GM06990 (cell line): ENCODE results near the gene BSG.

ENCODE experiments used
- DNase-seq: peaks from one replicate; pipeline ENCODE4 v3.0.0-alpha.2; 2011; ENCODE audit not compliant: insufficient read length; ENCODE audit errors: extremely low read depth
- H3K27me3 ChIP-seq: replicated peaks from 2 replicates; pipeline ENCODE4 v1.6.0; 2011; ENCODE audit warnings: low read length; ENCODE audit not compliant: control insufficient read depth, insufficient read depth
- H3K36me3 ChIP-seq: 2 replicates; pipeline ENCODE4 v1.5.1; 2011; ENCODE audit warnings: low read length; ENCODE audit not compliant: control insufficient read depth, insufficient read depth
- H3K4me3 ChIP-seq: replicated peaks from 2 replicates; pipeline ENCODE4 v1.5.1; 2011; ENCODE audit warnings: low read depth, mild to moderate bottlenecking, control low read depth, low read length
- CTCF ChIP-seq: IDR thresholded peaks from 2 replicates; pipeline ENCODE4 v1.5.1; 2011; ENCODE audit warnings: low read length, control low read depth, mild to moderate bottlenecking, inconsistent platforms; ENCODE audit not compliant: insufficient read depth, poor library complexity, severe bottlenecking

BSG gene

DNA sequence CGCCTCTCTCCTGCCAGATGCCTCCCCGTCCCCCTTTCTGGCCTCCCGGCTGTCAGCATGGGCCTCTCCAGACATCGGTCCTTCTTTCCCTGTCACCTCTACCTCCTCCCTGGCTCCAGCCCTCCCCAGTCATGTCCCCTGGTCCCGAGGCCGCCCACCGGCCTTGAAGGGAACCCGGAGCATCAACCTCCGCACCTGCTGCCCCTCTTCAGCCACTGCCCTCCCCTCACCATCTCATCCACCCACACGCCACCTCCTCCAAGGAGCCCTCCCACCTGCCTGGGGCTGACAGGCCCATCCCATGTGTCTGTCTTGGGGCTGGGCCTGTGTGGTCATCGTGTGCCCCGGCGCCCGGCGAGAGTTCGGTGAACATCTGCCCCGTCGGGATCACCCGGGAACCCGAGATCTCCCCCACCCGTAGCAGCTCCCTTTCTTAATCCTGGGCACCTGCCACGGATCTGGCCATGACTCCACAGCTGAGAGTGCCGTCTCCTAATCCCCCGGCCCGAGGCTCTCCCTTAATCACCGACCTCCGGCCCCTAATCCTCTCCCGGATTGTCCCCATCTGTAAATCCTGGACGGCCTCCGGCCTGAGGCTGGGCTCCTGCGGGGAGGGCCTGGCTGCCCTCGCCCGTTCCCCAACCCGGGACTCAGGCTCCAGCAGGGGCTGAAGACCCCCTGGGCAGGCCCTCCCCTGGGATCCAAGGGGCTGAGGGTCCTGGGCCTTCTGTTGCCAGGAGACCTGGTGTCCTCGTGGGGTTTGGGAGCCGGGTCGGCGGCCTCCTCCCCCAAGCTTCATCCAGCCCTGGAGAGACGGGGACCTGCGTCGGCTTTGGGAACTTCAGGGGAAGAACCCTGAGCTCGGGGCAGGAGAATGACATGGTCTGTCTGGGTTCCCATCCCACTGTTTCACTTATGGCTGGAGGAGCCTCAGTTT is 23.2 kb downstream of the BSG start:
- no peaks in the 10 kb centered on the region for H3K36me3 ChIP-seq
- H3K4me3 ChIP-seq = no peak overlapping the region
- DNase-seq = no peak
- no peak for TF ChIP-seq CTCF
- no peaks in the 10 kb centered on the region; the same call in 1 of the 2 replicates for H3K27me3 ChIP-seq

GRCh38 chr19:596263-596655 is 23.9 kb downstream of the BSG start:
- TF ChIP-seq CTCF = no peak
- no peaks in the 10 kb centered on the region for H3K36me3 ChIP-seq
- DNase-seq = no peak
- no peaks in the 10 kb centered on the region; the same call in 1 of the 2 replicates for H3K27me3 ChIP-seq
- H3K4me3 ChIP-seq = no peak overlapping the region

- H3K36me3 ChIP-seq = no peaks in the 10 kb centered on the region
- TF ChIP-seq CTCF = no peak
These were observed 25.3 kb downstream of the BSG start for GRCh38 chr19:597406-598315.

DNA sequence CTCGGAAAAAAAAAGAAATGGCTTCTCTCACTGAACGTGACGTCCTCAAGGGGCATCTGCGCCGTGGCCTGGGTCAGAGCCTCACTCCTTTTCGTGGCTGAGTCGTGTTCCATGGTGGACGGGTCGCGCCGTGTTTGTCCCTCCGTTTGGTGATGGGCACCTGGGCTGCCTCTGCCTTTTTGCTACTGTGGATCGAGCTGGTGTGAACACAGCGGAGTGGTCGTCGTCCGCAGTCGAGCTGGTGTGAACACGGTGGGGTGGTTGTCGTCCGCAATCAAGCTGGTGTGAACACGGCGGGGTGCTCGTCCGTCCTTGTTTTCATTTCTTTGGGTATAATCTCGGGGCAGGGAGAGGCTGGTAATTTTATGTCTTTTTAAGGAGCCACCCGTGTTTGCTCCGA is 28.9 kb downstream of the BSG start:
- Histone ChIP-seq H3K27me3 (no peaks in the 10 kb centered on the region), H3K4me3 (no peak overlapping the region), H3K36me3 (no peaks in the 10 kb centered on the region)
- DNase-seq = no peak
- TF ChIP-seq CTCF = no peak

More at GRCh38 chr19:597406-598315, 25.3 kb downstream of the BSG start:
- Histone ChIP-seq H3K4me3 (no peak overlapping the region), H3K27me3 (no peaks in the 10 kb centered on the region; the same call in 1 of the 2 replicates)
- no peak for DNase-seq

- DNase-seq = no peak
- Histone ChIP-seq H3K36me3 (no peaks in the 10 kb centered on the region), H3K27me3 (no peaks in the 10 kb centered on the region), H3K4me3 (no peak overlapping the region)
- no peak for TF ChIP-seq CTCF
These were observed 29.4 kb downstream of the BSG start for GRCh38 chr19:601790-602189.
